Measurements from ENCODE around the gene COQ3.

Gene COQ3

GRCh38 chr6:99431901-99432300 lies 37.9 kb upstream of the COQ3 start:
- H3K36me3 ChIP-seq (ENCODE audit: low read length): no peaks in the 10 kb centered on the region; the same call in 1 of the 2 replicates
- peaks cover 7% of the 10 kb centered on the region; the same call in 1 of the 2 replicates for H3K79me2 ChIP-seq (ENCODE audit: insufficient read depth, low read length)
- no peaks in the 10 kb centered on the region for H3K27me3 ChIP-seq (ENCODE audit: low read length)
- peaks cover 22% of the 10 kb centered on the region for H3F3A ChIP-seq (ENCODE audit: insufficient read depth)
- no peaks in the 10 kb centered on the region for H3K9me3 ChIP-seq (ENCODE audit: insufficient read depth, low read length)
- H4K20me1 ChIP-seq (ENCODE audit: low read depth, low read length): no peaks in the 10 kb centered on the region
- H3K4me2 ChIP-seq (ENCODE audit: low read depth, low read length, poor library complexity, severe bottlenecking): no peak overlapping the region
- TF ChIP-seq CTCF (IDR thresholded peaks at IDR 0.05; ENCODE audit: insufficient read depth, low read length, poor library complexity, severe bottlenecking) (no peak), EZH2phosphoT487 (conservative IDR thresholded peaks at IDR 0.05; ENCODE audit: low read length) (no peak)
- H2AFZ ChIP-seq (ENCODE audit: low read depth, low read length, severe bottlenecking): no peak overlapping the region
- no peaks in the 10 kb centered on the region for H3K9me2 ChIP-seq (replicated peaks; ENCODE audit: insufficient read depth, low read length)
- no peak overlapping the region for H3K27ac ChIP-seq (ENCODE audit: low read depth, low read length)
- H3K9ac ChIP-seq (ENCODE audit: low read length): no peak overlapping the region
- H3K4me3 ChIP-seq (ENCODE audit: insufficient read depth, low read length, poor library complexity, severe bottlenecking): no peak overlapping the region

GRCh38 chr6:99427988-99428387 lies 34.0 kb upstream of the COQ3 start:
- no peak overlapping the region for H3K4me3 ChIP-seq (ENCODE audit: insufficient read depth, low read length, poor library complexity, severe bottlenecking)
- H3K9me3 ChIP-seq (ENCODE audit: insufficient read depth, low read length): no peaks in the 10 kb centered on the region
- no peak overlapping the region for H2AFZ ChIP-seq (ENCODE audit: low read depth, low read length, severe bottlenecking)
- peaks cover 37% of the 10 kb centered on the region for H3K79me2 ChIP-seq (ENCODE audit: insufficient read depth, low read length)
- no peak for TF ChIP-seq CTCF (IDR thresholded peaks at IDR 0.05; ENCODE audit: insufficient read depth, low read length, poor library complexity, severe bottlenecking)
- TF ChIP-seq EZH2phosphoT487 (conservative IDR thresholded peaks at IDR 0.05; ENCODE audit: low read length): no peak
- no peak overlapping the region for H3K9ac ChIP-seq (ENCODE audit: low read length)
- H3K4me2 ChIP-seq (ENCODE audit: low read depth, low read length, poor library complexity, severe bottlenecking): no peak overlapping the region
- no peak overlapping the region for H3K27ac ChIP-seq (ENCODE audit: low read depth, low read length)
- no peaks in the 10 kb centered on the region for H3K27me3 ChIP-seq (ENCODE audit: low read length)
- peaks cover 5% of the 10 kb centered on the region; the same call in 1 of the 2 replicates for H3K36me3 ChIP-seq (ENCODE audit: low read length)
- H3K9me2 ChIP-seq (replicated peaks; ENCODE audit: insufficient read depth, low read length): no peaks in the 10 kb centered on the region
- peaks cover 16% of the 10 kb centered on the region for H4K20me1 ChIP-seq (ENCODE audit: low read depth, low read length)
- 0 out of 2 replicates have a peak, but pooled peaks cover 4% of the 10 kb centered on the region for H3F3A ChIP-seq (ENCODE audit: insufficient read depth)

- Histone ChIP-seq H3K79me2 (ENCODE audit: insufficient read depth, low read length) (peaks cover 53% of the 10 kb centered on the region), H4K20me1 (ENCODE audit: low read depth, low read length) (peaks cover 30% of the 10 kb centered on the region), H3K4me3 (ENCODE audit: insufficient read depth, low read length, poor library complexity, severe bottlenecking) (peak overlapping the region; percentile 91), H3K9me2 (replicated peaks; ENCODE audit: insufficient read depth, low read length) (no peaks in the 10 kb centered on the region), H3K36me3 (ENCODE audit: low read length) (peaks cover 11% of the 10 kb centered on the region; the same call in 1 of the 2 replicates), H3K9ac (ENCODE audit: low read length) (peak overlapping the region; percentile 86), H3K27me3 (ENCODE audit: low read length) (no peaks in the 10 kb centered on the region), H3K27ac (ENCODE audit: low read depth, low read length) (peak overlapping the region; percentile 88), H2AFZ (ENCODE audit: low read depth, low read length, severe bottlenecking) (peak overlapping the region; percentile 77), H3K4me2 (ENCODE audit: low read depth, low read length, poor library complexity, severe bottlenecking) (peak overlapping the region; percentile 76), H3F3A (ENCODE audit: insufficient read depth) (no peaks in the 10 kb centered on the region), H3K9me3 (ENCODE audit: insufficient read depth, low read length) (no peaks in the 10 kb centered on the region)
- TF ChIP-seq EZH2phosphoT487 (conservative IDR thresholded peaks at IDR 0.05; ENCODE audit: low read length): no peak
- no peak for TF ChIP-seq CTCF (IDR thresholded peaks at IDR 0.05; ENCODE audit: insufficient read depth, low read length, poor library complexity, severe bottlenecking)
Measured at GRCh38 chr6:99426451-99426757, 32.4 kb upstream of the COQ3 start.

Measured in SU-DHL-6 (cell line).